ENCODE measurements around the gene ELMO1.

DNA sequence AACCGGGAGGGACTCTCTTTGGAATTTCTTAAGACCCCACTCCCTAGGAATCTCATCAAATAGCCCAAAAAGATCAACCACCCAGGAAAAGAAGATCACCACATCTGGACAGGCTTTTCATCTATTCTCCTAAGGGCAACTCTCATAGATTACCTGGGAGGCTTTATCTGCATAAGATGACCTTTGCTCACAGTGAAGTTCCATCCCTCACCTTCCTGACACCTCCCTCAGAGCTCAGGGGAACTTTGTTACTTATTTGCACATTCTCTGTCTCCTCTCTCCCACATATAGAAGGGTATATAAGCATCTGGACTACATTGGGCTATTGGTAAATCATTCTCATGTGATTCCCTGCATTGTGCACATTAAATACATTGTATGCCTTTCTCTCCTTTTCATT lies 80.1 kb downstream of the ELMO1 start:
- no peak for TF ChIP-seq POLR2AphosphoS5 (IDR thresholded peaks at IDR 0.05; ENCODE audit: low read depth, low read length)
- no peak for TF ChIP-seq POLR2A (IDR thresholded peaks at IDR 0.05; ENCODE audit: low read depth, low read length)

All from GM12892 (cell line).